Naive thymus-derived CD4-positive, alpha-beta T cell (primary cell): ENCODE measurements around the gene SKA2. TPM values are rescaled to one million over a fixed set of nuclear protein-coding genes. Genes with fewer than 3 reads are reported as not detected.
"Not testable (repeated sequence)": the region's sequence is repeated elsewhere in the genome, so short reads cannot be mapped to it uniquely, and the experiment has no call there.

Experiments used
- ATAC-seq: fragments of 150-1000 bp; cut with Tn5 transposase; 2 replicates; pipeline ENCODE4 v1.10.0; 2021; ENCODE audit warnings: mild to moderate bottlenecking, moderate library complexity
- CTCF ChIA-PET: fragments of 350-600 bp; sonication (Branson Sonifier 250); formaldehyde crosslinking; loops from one replicate; lab custom pipeline; 2021; ENCODE audit warnings: antibody characterized with exemption; lab: Charles Lee
- POLR2A ChIA-PET: fragments of 350-600 bp; sonication (Branson Sonifier 250); formaldehyde crosslinking; loops from one replicate; lab custom pipeline; 2021; ENCODE audit warnings: antibody characterized with exemption, inconsistent platforms; lab: Charles Lee
- DNase-seq, 9 donors: peaks; one replicate each; pipeline versions ENCODE4 v3.0.0 to v3.0.0-alpha.2; 2020 to 2022; ENCODE audit warnings: mixed read lengths in 1 of 9
- H3K27ac ChIP-seq: one replicate; pipeline ENCODE4 v1.7.0; 2013; ENCODE audit warnings: mild to moderate bottlenecking, low read depth, low read length, moderate library complexity
- H3K27me3 ChIP-seq, 2 donors: one replicate each; pipeline ENCODE4 v1.7.0; 2013; ENCODE audit warnings: low read length in 2 of 2, mild to moderate bottlenecking in 2 of 2, moderate library complexity in 2 of 2; ENCODE audit not compliant: control insufficient read depth in 2 of 2, insufficient read depth in 2 of 2
- H3K36me3 ChIP-seq, 3 experiments: 1 replicate in 2 of 3; 2 replicates in 1 of 3; pipeline ENCODE4 v1.7.0; 2013; ENCODE audit warnings: low read length in 3 of 3, mild to moderate bottlenecking in 3 of 3, moderate library complexity in 1 of 3; ENCODE audit not compliant: insufficient read depth in 3 of 3, control insufficient read depth in 2 of 3
- H3K4me1 ChIP-seq, 2 donors: one replicate each; pipeline ENCODE4 v1.7.0; 2013; ENCODE audit warnings: low read length in 2 of 2, mild to moderate bottlenecking in 2 of 2, moderate library complexity in 1 of 2; ENCODE audit not compliant: control insufficient read depth in 2 of 2, insufficient read depth in 2 of 2
- H3K4me3 ChIP-seq: 2 replicates; pipeline ENCODE4 v1.7.0; 2013; ENCODE audit warnings: mild to moderate bottlenecking, low read length
- H3K9me3 ChIP-seq, 3 experiments: 1 replicate in 2 of 3; 2 replicates in 1 of 3; pipeline ENCODE4 v1.7.0; 2013; ENCODE audit warnings: low read length in 3 of 3; ENCODE audit not compliant: control insufficient read depth in 2 of 3
- H3K27ac Mint-ChIP-seq, 9 donors: one replicate each; pipeline ENCODE4 v1.8.0; 2020 to 2022; ENCODE audit warnings: mixed read lengths in 9 of 9, mild to moderate bottlenecking in 8 of 9, moderate library complexity in 5 of 9, inconsistent platforms in 2 of 9
- H3K27me3 Mint-ChIP-seq, 5 donors: one replicate each; pipeline ENCODE4 v1.8.0; 2021 to 2022; ENCODE audit warnings: mixed read lengths in 5 of 5, mild to moderate bottlenecking in 1 of 5
- H3K36me3 Mint-ChIP-seq, 5 donors: one replicate each; pipeline ENCODE4 v1.8.0; 2020 to 2022; ENCODE audit warnings: mixed read lengths in 5 of 5, mild to moderate bottlenecking in 3 of 5, inconsistent platforms in 1 of 5
- H3K4me1 Mint-ChIP-seq, 7 donors: one replicate each; pipeline ENCODE4 v1.8.0; 2020 to 2022; ENCODE audit warnings: mixed read lengths in 7 of 7, mild to moderate bottlenecking in 3 of 7, inconsistent platforms in 1 of 7
- H3K4me3 Mint-ChIP-seq, 10 donors: one replicate each; pipeline ENCODE4 v1.8.0; 2020 to 2022; ENCODE audit warnings: mild to moderate bottlenecking in 10 of 10, mixed read lengths in 10 of 10, moderate library complexity in 6 of 10, inconsistent platforms in 2 of 10
- H3K9me3 Mint-ChIP-seq, 11 donors: one replicate each; pipeline ENCODE4 v1.8.0; 2020 to 2022; ENCODE audit warnings: mixed read lengths in 11 of 11, mild to moderate bottlenecking in 4 of 11, inconsistent platforms in 1 of 11, moderate library complexity in 1 of 11
- intact Hi-C, 2 donors: fragments of 100-400 bp; cut with micrococcal nuclease; formaldehyde crosslinking; loops; one replicate each; pipeline ENCODE4 v1.15.1; 2023
- polyA plus RNA-seq, 2 donors: library from polyadenylated mRNA; unstranded; fragments of 300-500 nt; fragmentation: Illumina TruSeq; gene quantifications; one replicate each; pipeline ENCODE4 v1.2.3, GENCODE V29; 2021
- total RNA-seq, 6 experiments: library from RNA in 5 of 6; stranded (reverse) in 5 of 6; gene quantifications; 1 replicate in 5 of 6; 2 replicates in 1 of 6; pipeline ENCODE4 v1.2.3 and lab custom pipeline; 2021 to 2026

SKA2 gene
- total and polyA plus RNA-seq, 7 experiments from 2014 or later = 11.0 to 58.1 (median 17.4) TPM

DNA sequence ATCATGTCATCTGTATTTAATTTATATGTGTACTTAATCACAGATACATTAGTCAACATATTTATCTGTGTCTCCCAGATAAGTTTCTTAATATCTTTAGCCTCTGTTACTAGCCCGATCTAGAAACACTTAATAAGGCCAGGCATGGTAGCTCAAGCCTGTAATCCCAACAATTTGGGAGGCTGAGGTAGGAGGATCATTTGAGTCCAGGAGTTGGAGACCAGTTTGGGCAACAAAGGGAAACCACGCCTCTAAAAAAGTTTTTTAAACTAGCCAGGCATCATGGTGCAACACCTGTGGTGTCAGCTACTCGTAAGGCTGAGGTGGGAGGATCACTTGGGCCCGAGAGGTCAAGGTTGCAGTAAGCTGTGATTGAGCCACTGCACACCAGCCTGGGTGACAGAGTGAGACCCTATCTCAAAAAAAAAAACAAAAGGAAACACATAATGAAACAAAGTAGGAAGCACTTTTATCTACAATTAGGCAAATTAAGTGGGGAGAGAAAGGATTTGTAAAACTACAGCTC lies 9.4 kb downstream of the SKA2 start:
- H3K27me3 Mint-ChIP-seq = no peaks in the 10 kb centered on the region
- no peaks in the 10 kb centered on the region for H3K27me3 ChIP-seq
- peaks cover 0 to 1% (median 0%) of the 10 kb centered on the region in 11 donors for H3K9me3 Mint-ChIP-seq
- H3K36me3 ChIP-seq = no peaks in the 10 kb centered on the region
- peaks cover 0 to 19% (median 5%) of the 10 kb centered on the region in 5 donors for H3K36me3 Mint-ChIP-seq
- H3K4me1 ChIP-seq = no peaks in the 10 kb centered on the region
- no peak overlapping the region for H3K4me3 ChIP-seq
- ChIA-PET POLR2A (no interaction called here), CTCF (interaction anchor here (0.6 kb wide), 1 partner anchor 79 kb away, joined by 3 read pairs; no protein-coding TSS in a partner anchor)
- no peak for ATAC-seq
- H3K4me1 Mint-ChIP-seq = peaks cover 7 to 26% (median 15%) of the 10 kb centered on the region in 7 donors
- intact Hi-C loops = no loop called here
- no peak overlapping the region for H3K4me3 Mint-ChIP-seq
- no peak overlapping the region for H3K27ac Mint-ChIP-seq
- no peak overlapping the region for H3K27ac ChIP-seq
- DNase-seq = no peak
- H3K9me3 ChIP-seq = no peaks in the 10 kb centered on the region

DNA sequence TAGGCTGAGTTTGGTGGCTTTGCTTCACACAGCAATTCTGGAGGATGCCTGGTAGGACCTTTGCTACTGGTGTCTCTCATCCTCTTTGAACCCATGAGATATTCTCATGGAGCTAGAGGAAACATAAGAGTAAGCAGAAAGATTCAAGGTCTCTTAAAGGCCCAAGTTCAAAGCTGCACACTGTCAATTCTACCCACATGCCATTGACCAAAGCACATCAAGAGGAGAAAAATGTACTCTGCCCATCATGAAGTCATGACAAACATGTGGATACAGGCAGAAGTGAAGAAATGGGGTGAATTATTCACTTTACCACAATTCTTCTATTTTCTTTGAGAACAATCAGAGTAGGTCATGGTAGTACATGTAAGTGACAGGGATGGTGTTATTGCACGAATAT lies 13.1 kb downstream of the SKA2 start:
- Histone ChIP-seq H3K4me1 (no peaks in the 10 kb centered on the region), H3K27me3 (no peaks in the 10 kb centered on the region), H3K9me3 (no peaks in the 10 kb centered on the region), H3K4me3 (no peak overlapping the region), H3K36me3 (no peaks in the 10 kb centered on the region), H3K27ac (no peak overlapping the region)
- no peak for DNase-seq
- intact Hi-C loops = no loop called here
- no peak overlapping the region for H3K27ac Mint-ChIP-seq
- peaks cover 0 to 14% (median 5%) of the 10 kb centered on the region in 5 donors for H3K36me3 Mint-ChIP-seq
- no peaks in the 10 kb centered on the region for H3K27me3 Mint-ChIP-seq
- no peaks in the 10 kb centered on the region for H3K9me3 Mint-ChIP-seq
- peaks cover 5 to 17% (median 10%) of the 10 kb centered on the region in 7 donors for H3K4me1 Mint-ChIP-seq
- ChIA-PET POLR2A (no interaction called here), CTCF (no interaction called here)
- no peak for ATAC-seq
- H3K4me3 Mint-ChIP-seq = no peak overlapping the region

DNA sequence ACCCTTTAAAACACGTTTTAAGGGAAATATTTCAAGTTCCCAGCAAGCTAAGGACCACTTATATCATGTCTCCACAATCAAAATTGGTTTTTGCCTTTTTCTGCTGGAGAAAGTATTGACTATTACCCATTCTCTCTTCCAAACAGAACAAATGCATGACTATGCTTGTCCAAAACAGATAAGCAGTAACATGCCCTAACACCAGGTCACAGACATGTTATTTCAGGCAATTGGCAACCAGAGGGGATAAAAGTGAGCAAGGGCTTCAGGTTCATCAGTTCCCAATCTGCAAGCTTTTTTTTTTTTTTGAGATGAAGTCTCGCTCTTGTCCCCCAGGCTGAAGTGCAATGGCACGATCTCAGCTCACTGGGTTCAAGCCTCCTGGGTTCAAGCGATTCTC lies 15.0 kb downstream of the SKA2 start:
- H3K9me3 Mint-ChIP-seq = no peaks in the 10 kb centered on the region

DNA sequence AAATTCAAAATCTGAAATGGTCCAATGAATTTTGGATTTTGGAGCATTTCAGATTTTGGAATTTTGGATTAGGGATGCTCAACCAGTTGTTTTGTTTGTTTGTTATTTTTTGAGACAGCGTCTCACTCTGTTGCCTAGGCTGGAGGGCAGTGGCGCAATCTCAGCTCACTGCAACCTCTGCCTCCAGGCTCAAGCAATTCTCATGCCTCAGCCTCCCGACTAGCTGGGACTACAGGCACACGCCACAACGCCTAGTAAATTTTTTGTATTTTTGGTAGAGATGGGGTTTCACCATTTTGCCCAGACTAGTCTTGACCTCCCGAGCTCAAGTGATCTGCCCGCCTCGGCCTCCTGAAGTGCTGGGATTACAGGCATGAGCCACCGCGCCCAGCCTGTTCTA lies 16.6 kb downstream of the SKA2 start:
- H3K4me3 Mint-ChIP-seq, H3K36me3 ChIP-seq, intact Hi-C loops, H3K4me3 ChIP-seq, DNase-seq, H3K36me3 Mint-ChIP-seq, H3K27me3 Mint-ChIP-seq, POLR2A ChIA-PET, ATAC-seq, H3K27ac ChIP-seq, H3K9me3 ChIP-seq, H3K27me3 ChIP-seq, H3K4me1 ChIP-seq, H3K9me3 Mint-ChIP-seq, CTCF ChIA-PET: not testable (repeated sequence)
- peaks cover 0 to 15% (median 8%) of the 10 kb centered on the region in 7 donors for H3K4me1 Mint-ChIP-seq
- H3K27ac Mint-ChIP-seq = peak overlapping the region in 1 of 9 donors; percentile 14

More for the DNA sequence above, 15.0 kb downstream of the SKA2 start:
- no peaks in the 10 kb centered on the region for H3K27me3 Mint-ChIP-seq
- Histone ChIP-seq H3K4me3 (no peak overlapping the region), H3K27ac (no peak overlapping the region), H3K36me3 (no peaks in the 10 kb centered on the region), H3K27me3 (no peaks in the 10 kb centered on the region), H3K4me1 (no peaks in the 10 kb centered on the region), H3K9me3 (no peaks in the 10 kb centered on the region)
- H3K4me3 Mint-ChIP-seq = no peak overlapping the region
- DNase-seq (no peak), ATAC-seq (no peak)
- peaks cover 0 to 7% (median 5%) of the 10 kb centered on the region in 5 donors for H3K36me3 Mint-ChIP-seq
- CTCF ChIA-PET = no interaction called here
- intact Hi-C loops = no loop called here
- H3K27ac Mint-ChIP-seq = peak overlapping the region in 1 of 9 donors; percentile 71
- H3K4me1 Mint-ChIP-seq = peaks cover 5 to 12% (median 8%) of the 10 kb centered on the region in 7 donors
- POLR2A ChIA-PET = no interaction called here

DNA sequence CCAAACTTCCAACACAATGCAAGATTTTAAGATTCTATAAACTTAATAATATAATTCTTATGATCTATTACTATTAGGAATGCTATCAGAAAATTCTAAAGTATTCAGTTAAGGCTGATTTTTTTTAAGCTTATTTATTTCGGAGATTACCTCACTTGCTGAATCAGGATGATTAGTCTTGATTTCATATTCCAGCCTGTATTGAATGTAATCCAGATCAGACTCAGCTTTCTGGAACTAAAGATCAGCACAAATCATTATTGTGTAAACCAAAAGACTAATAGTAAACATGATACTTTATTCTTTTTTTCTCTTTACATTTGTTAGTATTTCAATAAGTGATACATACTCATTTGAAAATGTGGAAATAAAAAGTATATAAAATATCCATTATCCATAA lies 23.9 kb downstream of the SKA2 start:
- no peak for ATAC-seq
- Mint-ChIP-seq H3K4me3 (no peak overlapping the region), H3K27ac (no peak overlapping the region), H3K36me3 (peaks cover 0 to 20% (median 8%) of the 10 kb centered on the region in 5 donors), H3K4me1 (peaks cover 0 to 14% (median 5%) of the 10 kb centered on the region in 7 donors), H3K27me3 (no peaks in the 10 kb centered on the region), H3K9me3 (no peaks in the 10 kb centered on the region)
- DNase-seq = no peak
- Histone ChIP-seq H3K4me3 (no peak overlapping the region), H3K9me3 (no peaks in the 10 kb centered on the region), H3K36me3 (peaks cover 0 to 5% (median 0%) of the 10 kb centered on the region in 3 experiments), H3K4me1 (no peaks in the 10 kb centered on the region), H3K27ac (no peak overlapping the region), H3K27me3 (no peaks in the 10 kb centered on the region)
- ChIA-PET CTCF (no interaction called here), POLR2A (no interaction called here)
- intact Hi-C loops = no loop called here

DNA sequence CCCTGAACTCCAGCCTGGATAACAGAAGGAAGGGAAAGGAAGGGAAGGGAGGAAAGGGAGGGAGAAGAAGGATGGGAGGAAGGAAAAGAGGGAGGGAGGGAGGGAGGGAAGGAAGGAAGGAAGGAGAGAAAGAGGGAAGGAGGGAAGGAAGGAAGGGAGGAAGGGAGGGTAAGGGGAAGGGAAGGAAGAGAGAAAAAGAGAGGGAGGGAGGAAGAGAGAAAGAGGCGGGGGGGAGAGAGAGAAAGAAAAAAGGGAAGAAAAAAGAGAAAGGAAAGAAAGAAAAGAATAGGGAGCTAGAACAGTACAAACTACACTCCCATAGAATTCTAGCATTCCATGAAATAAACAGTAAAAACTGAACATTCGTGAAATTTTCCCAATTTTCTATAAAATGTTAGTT lies 25.2 kb downstream of the SKA2 start:
- Mint-ChIP-seq H3K9me3 (no peaks in the 10 kb centered on the region), H3K4me1 (peaks cover 0 to 14% (median 5%) of the 10 kb centered on the region in 7 donors), H3K36me3 (peaks cover 0 to 20% (median 8%) of the 10 kb centered on the region in 5 donors), H3K27me3 (no peaks in the 10 kb centered on the region), H3K4me3 (no peak overlapping the region), H3K27ac (no peak overlapping the region)
- ATAC-seq = no peak
- H3K36me3 ChIP-seq = peaks cover 0 to 5% (median 0%) of the 10 kb centered on the region in 3 experiments
- intact Hi-C loops = no loop called here
- H3K4me3 ChIP-seq = no peak overlapping the region
- H3K27ac ChIP-seq = no peak overlapping the region
- no peak for DNase-seq
- CTCF ChIA-PET = interaction anchor here (0.6 kb wide), 1 partner anchor 1240 kb away, joined by 4 read pairs; no protein-coding TSS in a partner anchor
- no peaks in the 10 kb centered on the region for H3K4me1 ChIP-seq
- POLR2A ChIA-PET = interaction anchor here (0.6 kb wide), 2 partner anchors 77 to 843 kb away, joined by 4 to 11 read pairs; no protein-coding TSS in a partner anchor
- H3K9me3 ChIP-seq = no peaks in the 10 kb centered on the region
- no peaks in the 10 kb centered on the region for H3K27me3 ChIP-seq
